Measurements from ENCODE around the gene TPGS1. TPM values are rescaled to one million over a fixed set of nuclear protein-coding genes. Genes with fewer than 3 reads are reported as not detected.

The TPGS1 gene
- total and polyA plus RNA-seq, 4 donors: 17.4 to 33.0 (median 19.7) TPM

DNA sequence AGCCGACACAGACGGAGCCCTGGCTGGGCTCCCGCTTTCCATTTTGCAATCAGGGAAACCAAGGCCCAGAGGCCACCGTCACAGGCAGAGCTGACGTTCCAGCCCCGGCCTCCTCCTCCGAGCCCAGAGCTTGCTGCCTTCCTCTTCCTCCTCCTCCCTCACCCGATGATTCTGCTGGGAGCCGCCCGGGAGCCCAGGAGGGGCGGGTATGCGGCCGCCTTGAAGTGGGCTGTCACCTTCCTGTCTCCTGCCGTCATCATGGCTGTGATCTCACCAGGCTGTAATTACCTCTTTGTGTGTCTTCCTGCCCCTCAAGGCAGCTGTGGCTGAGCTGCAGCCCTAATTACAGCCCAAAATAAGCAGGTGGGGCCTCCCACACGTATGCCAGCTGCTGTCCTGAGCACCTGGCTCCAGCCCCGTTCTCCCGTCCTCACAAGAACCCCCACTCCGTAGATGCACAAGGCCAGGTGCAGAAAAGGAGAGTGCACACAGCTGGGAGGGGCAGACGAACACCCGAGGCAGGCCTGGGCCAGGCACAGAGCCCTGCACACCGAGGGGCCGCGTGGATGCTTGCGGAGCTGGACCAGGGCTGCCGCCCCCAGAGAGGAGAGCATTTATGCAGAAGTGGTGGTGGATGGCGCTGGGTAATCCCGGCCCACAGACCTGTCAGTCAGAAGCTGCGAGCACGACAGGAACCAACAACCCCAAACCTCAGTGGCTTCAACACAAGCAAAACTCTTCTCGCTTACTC, 4.0 kb downstream of the TPGS1 start:
- DNase-seq (peak; percentile 60 to 80), ATAC-seq (ENCODE audit: low FRiP score) (no peak)
- Histone ChIP-seq H3K4me3 (ENCODE audit: low read length in 2 of 2) (no peak overlapping the region), H3K27me3 (ENCODE audit: control insufficient read depth in 1 of 2, insufficient read depth in 2 of 2, low read length in 1 of 2) (no peaks in the 10 kb centered on the region), H3K4me1 (ENCODE audit: control insufficient read depth in 1 of 2, insufficient read depth in 2 of 2, low read length in 2 of 2) (no peaks in the 10 kb centered on the region), H3K9me3 (ENCODE audit: control insufficient read depth, low read length) (no peaks in the 10 kb centered on the region), H3K27ac (ENCODE audit: low read depth in 1 of 2, low read length in 2 of 2) (no peak overlapping the region), H3K36me3 (ENCODE audit: control insufficient read depth in 1 of 2, insufficient read depth in 2 of 2, low read length in 1 of 2) (no peaks in the 10 kb centered on the region)
- 72 to 81% methylated on average over 30 of the region's 30 CpGs for WGBS, 2 donors
- intact Hi-C loops (cut with DNase I): no loop called here

DNA sequence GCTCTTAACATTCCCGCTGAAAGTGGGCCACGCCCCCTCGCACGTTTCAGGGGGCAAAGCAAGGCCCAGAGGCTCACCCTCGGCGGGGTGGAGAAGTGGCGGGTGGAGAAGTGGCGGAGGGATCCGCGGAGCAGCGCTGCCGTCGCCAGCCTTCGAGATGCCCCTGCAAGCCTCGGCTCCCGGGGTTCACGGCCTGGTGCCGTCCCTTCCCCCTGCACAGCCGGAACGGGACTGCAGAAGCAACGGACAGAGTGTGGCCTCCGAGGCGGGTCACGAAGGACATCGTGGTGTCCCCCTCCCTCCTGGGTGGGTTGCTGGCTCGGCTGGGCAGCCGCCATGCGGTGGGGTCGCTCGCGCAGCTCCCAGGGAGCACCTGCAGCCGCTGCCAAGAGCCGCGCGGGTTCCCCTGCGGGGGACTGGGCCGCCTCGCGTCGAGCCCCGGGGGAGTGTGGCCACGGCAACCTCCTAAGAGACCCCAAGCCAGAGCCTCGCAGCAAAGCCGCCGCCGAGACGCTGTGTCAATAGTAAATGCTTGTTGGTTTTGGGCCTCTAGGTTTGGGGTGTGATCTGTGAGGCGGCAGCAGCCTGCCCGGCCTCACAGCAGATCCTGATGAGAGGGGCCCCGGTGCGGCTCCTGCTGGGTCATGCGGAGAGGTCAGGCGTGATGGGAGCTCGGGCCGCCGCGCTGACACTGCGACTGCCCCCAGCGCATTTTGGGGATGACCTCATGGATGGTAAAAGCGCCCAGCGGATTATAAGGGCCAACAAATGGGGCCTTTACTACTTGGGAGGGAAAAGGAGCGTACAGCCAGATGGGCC, 5.5 kb downstream of the TPGS1 start:
- Histone ChIP-seq H3K9me3 (ENCODE audit: control insufficient read depth, low read length) (no peaks in the 10 kb centered on the region), H3K27me3 (ENCODE audit: control insufficient read depth in 1 of 2, insufficient read depth in 2 of 2, low read length in 1 of 2) (no peaks in the 10 kb centered on the region), H3K4me1 (ENCODE audit: control insufficient read depth in 1 of 2, insufficient read depth in 2 of 2, low read length in 2 of 2) (no peaks in the 10 kb centered on the region), H3K4me3 (ENCODE audit: low read length in 2 of 2) (no peak overlapping the region), H3K27ac (ENCODE audit: low read depth in 1 of 2, low read length in 2 of 2) (no peak overlapping the region), H3K36me3 (ENCODE audit: control insufficient read depth in 1 of 2, insufficient read depth in 2 of 2, low read length in 1 of 2) (no peaks in the 10 kb centered on the region)
- intact Hi-C loops (cut with DNase I): no loop called here
- DNase-seq (peak in 1 of 2 donors; percentile 53), ATAC-seq (ENCODE audit: low FRiP score) (no peak)
- 44 to 49% methylated on average over 53 to 62 of the region's 62 CpGs for WGBS, 2 donors

GRCh38 chr19:513368-514165, 6.3 kb downstream of the TPGS1 start:
- DNase-seq (no peak), ATAC-seq (ENCODE audit: low FRiP score) (no peak)
- intact Hi-C loops (cut with DNase I): no loop called here
- H3K27ac ChIP-seq (ENCODE audit: low read depth in 1 of 2, low read length in 2 of 2): no peak overlapping the region
- H3K4me1 ChIP-seq (ENCODE audit: control insufficient read depth in 1 of 2, insufficient read depth in 2 of 2, low read length in 2 of 2): no peaks in the 10 kb centered on the region
- no peaks in the 10 kb centered on the region for H3K9me3 ChIP-seq (ENCODE audit: control insufficient read depth, low read length)
- no peaks in the 10 kb centered on the region for H3K36me3 ChIP-seq (ENCODE audit: control insufficient read depth in 1 of 2, insufficient read depth in 2 of 2, low read length in 1 of 2)
- no peaks in the 10 kb centered on the region for H3K27me3 ChIP-seq (ENCODE audit: control insufficient read depth in 1 of 2, insufficient read depth in 2 of 2, low read length in 1 of 2)
- H3K4me3 ChIP-seq (ENCODE audit: low read length in 2 of 2): no peak overlapping the region
- 78 to 83% methylated on average over 10 of the region's 10 CpGs for WGBS, 2 donors

DNA sequence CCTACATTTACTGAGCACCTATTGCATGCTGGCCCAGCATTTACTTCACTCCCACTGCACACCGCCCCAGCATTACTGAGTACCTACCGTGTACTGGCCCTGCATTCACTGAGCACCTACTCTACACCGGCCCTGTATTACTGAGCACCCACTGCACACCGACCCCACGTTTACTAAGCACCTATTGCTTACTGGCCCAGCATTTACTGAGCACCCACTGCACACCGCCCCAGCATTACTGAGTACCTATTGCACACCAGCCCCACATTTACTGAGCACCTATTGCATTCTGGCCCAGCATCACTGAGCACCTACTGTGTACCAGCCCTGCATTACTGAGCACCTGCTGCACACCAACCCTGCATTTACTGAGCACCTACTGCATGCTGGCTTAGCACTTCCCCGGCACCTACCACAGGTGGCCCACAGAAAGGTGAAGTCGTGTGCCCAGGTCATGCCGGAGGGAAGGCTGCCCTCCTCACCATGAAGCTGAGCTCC, 6.9 kb downstream of the TPGS1 start:
- DNase-seq (no peak), ATAC-seq (ENCODE audit: low FRiP score) (no peak)
- 96% methylated on average over 9 of the region's 9 CpGs for WGBS, 2 donors
- Histone ChIP-seq H3K27me3 (ENCODE audit: control insufficient read depth in 1 of 2, insufficient read depth in 2 of 2, low read length in 1 of 2) (no peaks in the 10 kb centered on the region), H3K9me3 (ENCODE audit: control insufficient read depth, low read length) (no peaks in the 10 kb centered on the region), H3K36me3 (ENCODE audit: control insufficient read depth in 1 of 2, insufficient read depth in 2 of 2, low read length in 1 of 2) (no peaks in the 10 kb centered on the region), H3K27ac (ENCODE audit: low read depth in 1 of 2, low read length in 2 of 2) (no peak overlapping the region), H3K4me1 (ENCODE audit: control insufficient read depth in 1 of 2, insufficient read depth in 2 of 2, low read length in 2 of 2) (no peaks in the 10 kb centered on the region), H3K4me3 (ENCODE audit: low read length in 2 of 2) (no peak overlapping the region)
- intact Hi-C loops (cut with DNase I): no loop called here

DNA sequence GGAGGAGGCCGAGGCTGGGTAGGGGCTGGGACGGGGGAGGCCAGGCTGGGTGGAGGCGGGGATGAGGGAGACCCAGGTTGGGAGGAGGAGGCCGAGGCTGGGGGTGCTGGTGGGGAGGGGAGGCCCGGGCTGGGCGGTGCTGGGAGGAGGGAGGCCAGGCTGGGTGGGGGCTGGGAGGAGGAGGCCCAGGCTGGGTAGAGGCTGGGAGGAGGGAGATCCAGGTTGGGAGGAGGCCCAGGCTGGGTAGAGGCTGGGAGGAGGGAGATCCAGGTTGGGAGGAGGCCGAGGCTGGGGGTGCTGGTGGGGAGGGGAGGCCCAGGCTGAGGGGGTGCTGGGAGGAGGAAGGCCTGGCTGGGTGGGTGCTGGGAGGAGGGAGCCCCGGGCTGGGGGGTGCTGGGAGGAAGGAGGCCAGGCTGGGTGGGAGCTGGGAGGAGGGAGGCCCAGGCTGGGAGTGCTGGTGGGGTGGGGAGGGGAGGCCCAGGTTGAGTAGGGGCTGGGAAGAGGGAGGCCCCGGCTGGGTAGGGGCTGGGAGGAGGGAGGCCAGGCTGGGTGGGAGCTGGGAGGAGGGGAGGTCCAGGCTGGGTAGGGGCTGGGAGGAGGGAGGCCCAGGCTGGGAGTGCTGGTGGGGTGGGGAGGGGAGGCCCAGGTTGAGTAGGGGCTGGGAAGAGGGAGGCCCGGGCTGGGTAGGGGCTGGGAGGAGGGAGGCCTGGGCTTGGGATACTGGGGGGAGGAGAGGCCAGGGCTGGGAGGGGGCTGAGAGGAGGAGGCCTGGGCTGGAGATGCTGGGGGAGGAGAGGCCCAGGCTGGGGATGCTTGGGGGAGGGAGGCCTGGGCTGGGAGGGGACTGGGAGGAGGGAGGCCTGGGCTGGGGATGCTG, 10.7 kb downstream of the TPGS1 start:
- no peak for DNase-seq
- Histone ChIP-seq H3K9me3 (ENCODE audit: control insufficient read depth, low read length) (no peaks in the 10 kb centered on the region), H3K36me3 (ENCODE audit: control insufficient read depth in 1 of 2, insufficient read depth in 2 of 2, low read length in 1 of 2) (no peaks in the 10 kb centered on the region), H3K4me1 (ENCODE audit: control insufficient read depth in 1 of 2, insufficient read depth in 2 of 2, low read length in 2 of 2) (no peaks in the 10 kb centered on the region), H3K27me3 (ENCODE audit: control insufficient read depth in 1 of 2, insufficient read depth in 2 of 2, low read length in 1 of 2) (no peaks in the 10 kb centered on the region), H3K4me3 (ENCODE audit: low read length in 2 of 2) (no peak overlapping the region), H3K27ac (ENCODE audit: low read depth in 1 of 2, low read length in 2 of 2) (no peak overlapping the region)
- WGBS, 2 donors: 78% methylated on average over 9 to 10 of the region's 10 CpGs
- peak; percentile 34 for ATAC-seq (ENCODE audit: low FRiP score)
- intact Hi-C loops (cut with DNase I): no loop called here

GRCh38 chr19:518598-519231, 11.4 kb downstream of the TPGS1 start:
- intact Hi-C loops (cut with DNase I): no loop called here
- H3K27ac ChIP-seq (ENCODE audit: low read depth in 1 of 2, low read length in 2 of 2): no peak overlapping the region
- ATAC-seq (ENCODE audit: low FRiP score): no peak
- no peak for DNase-seq
- H3K9me3 ChIP-seq (ENCODE audit: control insufficient read depth, low read length): no peaks in the 10 kb centered on the region
- no peak overlapping the region for H3K4me3 ChIP-seq (ENCODE audit: low read length in 2 of 2)
- no peaks in the 10 kb centered on the region for H3K27me3 ChIP-seq (ENCODE audit: control insufficient read depth in 1 of 2, insufficient read depth in 2 of 2, low read length in 1 of 2)
- 74 to 81% methylated on average over 54 to 58 of the region's 58 CpGs for WGBS, 2 donors
- no peaks in the 10 kb centered on the region for H3K4me1 ChIP-seq (ENCODE audit: control insufficient read depth in 1 of 2, insufficient read depth in 2 of 2, low read length in 2 of 2)
- H3K36me3 ChIP-seq (ENCODE audit: control insufficient read depth in 1 of 2, insufficient read depth in 2 of 2, low read length in 1 of 2): no peaks in the 10 kb centered on the region

- DNase-seq (no peak), ATAC-seq (ENCODE audit: low FRiP score) (no peak)
- Histone ChIP-seq H3K36me3 (ENCODE audit: control insufficient read depth in 1 of 2, insufficient read depth in 2 of 2, low read length in 1 of 2) (no peaks in the 10 kb centered on the region), H3K4me1 (ENCODE audit: control insufficient read depth in 1 of 2, insufficient read depth in 2 of 2, low read length in 2 of 2) (no peaks in the 10 kb centered on the region), H3K27ac (ENCODE audit: low read depth in 1 of 2, low read length in 2 of 2) (no peak overlapping the region), H3K27me3 (ENCODE audit: control insufficient read depth in 1 of 2, insufficient read depth in 2 of 2, low read length in 1 of 2) (no peaks in the 10 kb centered on the region), H3K4me3 (ENCODE audit: low read length in 2 of 2) (no peak overlapping the region), H3K9me3 (ENCODE audit: control insufficient read depth, low read length) (no peaks in the 10 kb centered on the region)
- 88 to 91% methylated on average over 39 to 45 of the region's 45 CpGs for WGBS, 2 donors
- intact Hi-C loops (cut with DNase I): no loop called here
These were observed 12.2 kb downstream of the TPGS1 start for GRCh38 chr19:519449-519865.

Data from aorta (tissue), 5 donors.